Measurements from ENCODE around the gene ILKAP.

- TF ChIP-seq CTCF (IDR thresholded peaks at IDR 0.05; ENCODE audit: low read length) (no peak), EZH2phosphoT487 (IDR thresholded peaks at IDR 0.05; ENCODE audit: low read length) (no peak)
Observed at GRCh38 chr2:238136820-238137537, 66.5 kb downstream of the ILKAP start.

Data from MM.1S (cell line).